Epithelial cell of proximal tubule (primary cell): ENCODE results near the gene BCL2L14. TPM values are rescaled to one million over a fixed set of nuclear protein-coding genes. Genes with fewer than 3 reads are reported as not detected.

ENCODE experiments used
- DNase-seq: peaks from one replicate; pipeline ENCODE4 v3.0.0-alpha.2; 2011; ENCODE audit warnings: low read depth
- H3K4me3 ChIP-seq: 2 replicates; pipeline ENCODE4 v1.5.1; 2011; ENCODE audit warnings: low read depth, mild to moderate bottlenecking, low read length
- CTCF ChIP-seq: conservative IDR thresholded peaks from 2 replicates; pipeline ENCODE4 v1.5.1; 2012; ENCODE audit warnings: low read depth, mild to moderate bottlenecking, low read length
- total RNA-seq: library from RNA; depleted of rRNA; stranded (reverse); fragments of >200 nt; gene quantifications from 2 replicates; pipeline ENCODE4 v1.2.3, GENCODE V29; 2015

BCL2L14 gene
- total RNA-seq, 1 donor from 2014 or later, result not detected

GRCh38 chr12:12036901-12037300 lies 33.8 kb upstream of the BCL2L14 start:
- no peak for DNase-seq
- no peak for TF ChIP-seq CTCF
- H3K4me3 ChIP-seq, result no peak overlapping the region

- H3K4me3 ChIP-seq, result no peak overlapping the region
- no peak for DNase-seq
- no peak for TF ChIP-seq CTCF
Measured at GRCh38 chr12:12039897-12040296, 30.8 kb upstream of the BCL2L14 start.

GRCh38 chr12:12046401-12046800 lies 24.3 kb upstream of the BCL2L14 start:
- no peak for DNase-seq
- TF ChIP-seq CTCF, result no peak

GRCh38 chr12:12047682-12048081 lies 23.1 kb upstream of the BCL2L14 start:
- no peak overlapping the region for H3K4me3 ChIP-seq
- no peak for TF ChIP-seq CTCF
- DNase-seq, result no peak

More at GRCh38 chr12:12046401-12046800, 24.3 kb upstream of the BCL2L14 start:
- no peak overlapping the region for H3K4me3 ChIP-seq

- TF ChIP-seq CTCF, result no peak
- H3K4me3 ChIP-seq, result no peak overlapping the region
- DNase-seq, result no peak
Measured at GRCh38 chr12:12048266-12048665, 22.5 kb upstream of the BCL2L14 start.

- DNase-seq, result no peak
- H3K4me3 ChIP-seq, result no peak overlapping the region
- no peak for TF ChIP-seq CTCF
Measured at GRCh38 chr12:12048714-12049113, 22.0 kb upstream of the BCL2L14 start.

GRCh38 chr12:12051668-12052067 lies 19.1 kb upstream of the BCL2L14 start:
- DNase-seq, result no peak
- no peak for TF ChIP-seq CTCF
- H3K4me3 ChIP-seq, result no peak overlapping the region
